Lung (tissue), 12 donors: Measurements from ENCODE around the gene LCN15. TPM values are rescaled to one million over a fixed set of nuclear protein-coding genes. Genes with fewer than 3 reads are reported as not detected.
"Not testable (repeated sequence)": the region's sequence is repeated elsewhere in the genome, so short reads cannot be mapped to it uniquely, and the experiment has no call there.

Experiments used
- ATAC-seq: fragments of 200-7000 bp; cut with Tn5 transposase; one replicate; pipeline ENCODE4 v1.9.1; 2020; ENCODE audit warnings: moderate number of reproducible peaks; ENCODE audit not compliant: insufficient read depth, low FRiP score
- DNase-seq, 3 donors: peaks; one replicate each; pipeline ENCODE4 v3.0.0-alpha.2; 2013 to 2017
- H3K27ac ChIP-seq, 2 donors: one replicate each; pipeline ENCODE4 v1.5.1; 2013; ENCODE audit warnings: mild to moderate bottlenecking in 2 of 2, moderate library complexity in 2 of 2, control low read depth in 1 of 2, inconsistent platforms in 1 of 2, low read depth in 1 of 2, low read length in 1 of 2
- H3K27me3 ChIP-seq, 3 donors: one replicate each; pipeline ENCODE4 v1.5.1; 2013; ENCODE audit warnings: low read length in 2 of 3; ENCODE audit not compliant: control insufficient read depth in 3 of 3, insufficient read depth in 3 of 3
- H3K36me3 ChIP-seq, 4 donors: one replicate each; pipeline ENCODE4 v1.5.1; 2013; ENCODE audit warnings: low read length in 4 of 4, mild to moderate bottlenecking in 1 of 4, moderate library complexity in 1 of 4; ENCODE audit not compliant: control insufficient read depth in 4 of 4, insufficient read depth in 4 of 4
- H3K4me1 ChIP-seq, 5 donors: one replicate each; pipeline ENCODE4 v1.5.1; 2013; ENCODE audit warnings: low read length in 5 of 5, mild to moderate bottlenecking in 2 of 5, moderate library complexity in 1 of 5; ENCODE audit not compliant: control insufficient read depth in 5 of 5, insufficient read depth in 5 of 5
- H3K4me3 ChIP-seq: one replicate; pipeline ENCODE4 v1.5.1; 2013; ENCODE audit warnings: mild to moderate bottlenecking, control low read depth, moderate library complexity
- H3K9ac ChIP-seq, 2 donors: one replicate each; pipeline ENCODE4 v1.5.1; 2013; ENCODE audit warnings: low read length in 2 of 2, control low read depth in 1 of 2; ENCODE audit not compliant: insufficient read depth in 1 of 2
- H3K9me3 ChIP-seq, 4 donors: one replicate each; pipeline ENCODE4 v1.5.1; 2013; ENCODE audit warnings: low read length in 3 of 4, mild to moderate bottlenecking in 1 of 4, moderate library complexity in 1 of 4; ENCODE audit not compliant: control insufficient read depth in 4 of 4, insufficient read depth in 3 of 4
- WGBS, 2 donors: extraction: QIAGEN DNeasy Blood & Tissue Kit; methylation state at CpG; one replicate each; pipeline ENCODE4 v1.1.7; 2013; 5-methylcytosine and 5-hydroxymethylcytosine counted together
- polyA plus RNA-seq, 2 donors: library from polyadenylated mRNA; stranded (reverse); fragments of 200-250 nt; gene quantifications; one replicate each; pipeline ENCODE4 v1.2.1, GENCODE V29; 2013
- total RNA-seq, 2 donors: library from RNA; depleted of rRNA in 1 of 2; stranded (reverse); fragments of >200 nt in 1 of 2; gene quantifications; one replicate each; pipeline ENCODE4 v1.2.1, GENCODE V29; 2014 to 2021
- TF ChIP-seq, protein P1 (sequence below): IDR thresholded peaks from 2 replicates; pipeline ENCODE4 v1.5.1; 2012; ENCODE audit warnings: mild to moderate bottlenecking; ENCODE audit errors: control extremely low read depth, extremely low read depth
- donor health status: control.
- donor health status: control.
- donor health status: Bipolar disorder and iron deficiency.
- donor health status: healthy.
- donor health status: DM: yes; HTN: yes; CAD: no.

Gene LCN15
- total and polyA plus RNA-seq, 4 donors, result 0.16 TPM; not detected in 3

DNA sequence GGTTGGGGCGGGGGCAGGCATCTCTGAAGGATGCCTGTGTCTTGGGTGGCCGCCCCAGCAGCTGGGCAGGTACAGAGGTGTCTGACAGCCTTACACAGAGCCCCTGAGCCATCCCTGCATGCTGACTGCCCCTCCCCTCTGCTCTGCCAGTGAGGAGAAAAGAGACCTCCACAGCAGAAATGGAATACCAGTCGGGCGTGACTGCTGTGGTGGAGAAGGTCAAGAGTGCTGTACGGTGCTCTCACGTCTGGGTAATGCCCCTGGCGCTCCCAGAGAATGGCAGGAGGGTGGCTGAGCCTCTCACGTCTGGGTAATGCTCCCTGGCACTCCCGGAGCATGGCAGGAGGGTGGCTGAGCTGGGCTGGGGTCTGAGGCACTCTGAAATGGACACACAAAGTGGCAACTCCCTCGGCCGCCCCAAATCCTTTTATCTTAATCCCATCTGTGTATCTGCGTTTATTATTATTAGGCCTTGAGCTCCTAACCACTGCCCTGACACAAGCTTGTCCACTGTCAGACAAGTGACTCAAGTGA is 41.0 kb upstream of the LCN15 start:
- DNase-seq, result no peak
- ATAC-seq, result no peak
- Histone ChIP-seq H3K9ac (no peak overlapping the region), H3K27me3 (peaks cover 0 to 10% (median 3%) of the 10 kb centered on the region in 3 donors), H3K36me3 (peaks cover 0 to 5% (median 0%) of the 10 kb centered on the region in 4 donors), H3K4me3 (no peak overlapping the region), H3K4me1 (peaks cover 3 to 32% (median 4%) of the 10 kb centered on the region in 5 donors), H3K27ac (no peak overlapping the region), H3K9me3 (no peaks in the 10 kb centered on the region)
- TF ChIP-seq, protein P1, sequence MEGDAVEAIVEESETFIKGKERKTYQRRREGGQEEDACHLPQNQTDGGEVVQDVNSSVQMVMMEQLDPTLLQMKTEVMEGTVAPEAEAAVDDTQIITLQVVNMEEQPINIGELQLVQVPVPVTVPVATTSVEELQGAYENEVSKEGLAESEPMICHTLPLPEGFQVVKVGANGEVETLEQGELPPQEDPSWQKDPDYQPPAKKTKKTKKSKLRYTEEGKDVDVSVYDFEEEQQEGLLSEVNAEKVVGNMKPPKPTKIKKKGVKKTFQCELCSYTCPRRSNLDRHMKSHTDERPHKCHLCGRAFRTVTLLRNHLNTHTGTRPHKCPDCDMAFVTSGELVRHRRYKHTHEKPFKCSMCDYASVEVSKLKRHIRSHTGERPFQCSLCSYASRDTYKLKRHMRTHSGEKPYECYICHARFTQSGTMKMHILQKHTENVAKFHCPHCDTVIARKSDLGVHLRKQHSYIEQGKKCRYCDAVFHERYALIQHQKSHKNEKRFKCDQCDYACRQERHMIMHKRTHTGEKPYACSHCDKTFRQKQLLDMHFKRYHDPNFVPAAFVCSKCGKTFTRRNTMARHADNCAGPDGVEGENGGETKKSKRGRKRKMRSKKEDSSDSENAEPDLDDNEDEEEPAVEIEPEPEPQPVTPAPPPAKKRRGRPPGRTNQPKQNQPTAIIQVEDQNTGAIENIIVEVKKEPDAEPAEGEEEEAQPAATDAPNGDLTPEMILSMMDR, result no peak
- WGBS, 2 donors, result 92 to 93% methylated on average over 11 to 12 of the region's 12 CpGs

GRCh38 chr9:136804509-136805206 is 40.3 kb upstream of the LCN15 start:
- Histone ChIP-seq H3K36me3 (peaks cover 0 to 3% (median 0%) of the 10 kb centered on the region in 4 donors), H3K4me3 (no peak overlapping the region), H3K9ac (no peak overlapping the region), H3K27me3 (peaks cover 0 to 13% (median 3%) of the 10 kb centered on the region in 3 donors), H3K27ac (no peak overlapping the region), H3K4me1 (peaks cover 3 to 26% (median 7%) of the 10 kb centered on the region in 5 donors), H3K9me3 (no peaks in the 10 kb centered on the region)
- WGBS, 2 donors, result 92 to 94% methylated on average over 20 of the region's 20 CpGs
- DNase-seq (no peak), ATAC-seq (no peak)
- TF ChIP-seq, protein P1, result no peak

DNA sequence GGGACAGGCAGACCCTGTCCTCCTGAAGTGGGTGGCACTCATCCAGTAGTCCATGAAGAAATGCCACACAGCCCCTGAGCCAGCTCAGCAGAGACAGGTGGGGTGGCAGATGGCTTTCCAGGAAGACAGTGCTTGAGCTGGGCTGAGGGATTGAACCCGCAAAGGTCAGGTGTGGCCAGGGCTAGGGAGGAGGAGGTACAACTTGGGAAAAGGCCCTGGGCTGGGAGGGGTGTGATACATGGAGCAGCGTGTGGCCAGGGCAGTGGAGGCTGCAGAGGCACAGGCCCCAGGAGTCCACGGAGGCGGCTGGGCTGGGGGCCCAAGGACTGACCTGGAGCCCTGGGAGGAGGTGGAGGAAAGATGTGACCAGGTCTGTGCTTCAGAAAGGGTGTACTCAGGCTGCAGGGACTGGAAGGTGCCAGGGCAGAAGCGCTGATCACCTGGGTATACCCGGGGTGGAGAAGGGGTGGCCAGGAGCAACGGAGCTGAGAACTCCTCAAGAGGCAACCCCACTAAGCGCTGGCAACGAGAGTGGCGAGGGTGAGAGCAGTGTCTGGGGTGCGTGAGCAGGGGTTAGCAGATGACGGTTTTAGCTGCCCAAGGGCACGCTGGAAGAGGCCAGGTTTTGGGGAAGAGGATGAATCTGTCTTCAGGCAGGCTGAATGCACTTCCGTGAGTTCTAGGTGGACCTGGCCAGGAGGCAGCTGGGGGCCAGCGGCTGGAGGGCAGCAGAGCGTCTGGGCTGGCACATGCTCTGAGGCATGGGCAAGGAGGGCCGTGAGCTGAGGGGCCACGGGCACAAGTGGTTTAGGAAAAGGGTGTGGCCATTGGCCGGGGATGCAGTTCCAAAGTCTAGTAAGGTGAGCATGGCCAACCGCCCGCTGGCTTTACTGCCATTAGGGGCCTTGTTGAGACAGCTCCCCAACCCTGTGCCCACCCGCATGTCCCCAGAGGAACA is 39.5 kb upstream of the LCN15 start:
- TF ChIP-seq, protein P1, result no peak
- Histone ChIP-seq H3K36me3 (peaks cover 0 to 3% (median 0%) of the 10 kb centered on the region in 4 donors), H3K9me3 (no peaks in the 10 kb centered on the region), H3K4me3 (no peak overlapping the region), H3K4me1 (peaks cover 0 to 24% (median 9%) of the 10 kb centered on the region in 5 donors), H3K9ac (no peak overlapping the region), H3K27me3 (peaks cover 0 to 20% (median 3%) of the 10 kb centered on the region in 3 donors), H3K27ac (no peak overlapping the region)
- DNase-seq, result no peak
- WGBS, 2 donors, result 93 to 94% methylated on average over 22 of the region's 22 CpGs
- no peak for ATAC-seq

GRCh38 chr9:136803009-136803550 is 38.8 kb upstream of the LCN15 start:
- H3K4me3 ChIP-seq, H3K36me3 ChIP-seq, H3K9ac ChIP-seq, H3K27ac ChIP-seq, DNase-seq, H3K9me3 ChIP-seq, ATAC-seq: not testable (repeated sequence)
- 91 to 98% methylated on average over 7 to 8 of the region's 9 CpGs for WGBS, 2 donors
- peaks cover 0 to 26% (median 9%) of the 10 kb centered on the region in 5 donors for H3K4me1 ChIP-seq
- peaks cover 0 to 21% (median 5%) of the 10 kb centered on the region in 3 donors for H3K27me3 ChIP-seq
